Ecto neural progenitor cell (in vitro differentiated cells): ENCODE results near the gene THRA.

Source experiments
- DNase-seq: peaks from one replicate; pipeline ENCODE4 v3.0.0-alpha.2; 2018; ENCODE audit warnings: low spot score

The THRA gene

GRCh38 chr17:40084477-40084876 lies 21.7 kb downstream of the THRA start:
- no peak for DNase-seq

- DNase-seq = peak; percentile 81
Measured at GRCh38 chr17:40086150-40087044, 23.6 kb downstream of the THRA start.

GRCh38 chr17:40087049-40087794 lies 24.5 kb downstream of the THRA start:
- DNase-seq = no peak

GRCh38 chr17:40087903-40088718 lies 25.3 kb downstream of the THRA start:
- DNase-seq = no peak

- DNase-seq = no peak
Measured at GRCh38 chr17:40089077-40089895, 26.5 kb downstream of the THRA start.

GRCh38 chr17:40090237-40091119 lies 27.7 kb downstream of the THRA start:
- no peak for DNase-seq

- no peak for DNase-seq
Measured at GRCh38 chr17:40091691-40092397, 29.1 kb downstream of the THRA start.

- no peak for DNase-seq
Measured at GRCh38 chr17:40092581-40092980, 29.8 kb downstream of the THRA start.

- no peak for DNase-seq
Measured at GRCh38 chr17:40093005-40093579, 30.3 kb downstream of the THRA start.

GRCh38 chr17:40093580-40094201 lies 30.9 kb downstream of the THRA start:
- DNase-seq = no peak

GRCh38 chr17:40094874-40095273 lies 32.1 kb downstream of the THRA start:
- DNase-seq = no peak

GRCh38 chr17:40095351-40095943 lies 32.7 kb downstream of the THRA start:
- DNase-seq = no peak

- DNase-seq = no peak
Measured at GRCh38 chr17:40095944-40096791, 33.4 kb downstream of the THRA start.

GRCh38 chr17:40097087-40097486 lies 34.3 kb downstream of the THRA start:
- no peak for DNase-seq

- DNase-seq = no peak
Measured at GRCh38 chr17:40097931-40098845, 35.4 kb downstream of the THRA start.

- peak; percentile 98 for DNase-seq
Measured at GRCh38 chr17:40098846-40099618, 36.3 kb downstream of the THRA start.
